HepG2 (cell line): ENCODE results near the gene CAMK1D. TPM values are rescaled to one million over a fixed set of nuclear protein-coding genes. Genes with fewer than 3 reads are reported as not detected.

Experiments used
- ATAC-seq: fragments of 200-7000 bp; cut with Tn5 transposase; 3 replicates; pipeline ENCODE4 v1.9.1; 2020; ENCODE audit warnings: mild to moderate bottlenecking, moderate library complexity
- BruUV-seq: library from RNA; stranded (reverse); fragments of 400-500 nt; replicated peaks from 2 replicates; lab custom pipeline; 2021; lab: Mats Ljungman, UMichigan
- CTCF ChIA-PET: fragments of 300-600 bp; formaldehyde crosslinking; extraction: SDS; loops from one replicate; lab custom pipeline; 2021; ENCODE audit warnings: low total read pairs, inconsistent platforms, low intra/inter-chr PET ratio; lab: Yijun Ruan, JAX
- POLR2A ChIA-PET: fragments of 350-600 bp; sonication (Branson Sonifier 250); formaldehyde crosslinking; loops from one replicate; lab custom pipeline; 2020; ENCODE audit warnings: antibody characterized with exemption, inconsistent platforms; lab: Yijun Ruan, JAX
- DNase-seq: peaks from one replicate; pipeline ENCODE4 v3.0.0-alpha.2; 2015; ENCODE audit warnings: low spot score
- FAIRE-seq: peaks from 3 replicates; lab custom pipeline; 2011; peaks lifted over from hg19 to GRCh38; lab: Jason Lieb, UNC
- H2AFZ ChIP-seq: one replicate; pipeline ENCODE4 v1.6.1; 2011; ENCODE audit warnings: low read length, inconsistent platforms
- H3K27ac ChIP-seq: fragments of 300-600 bp; 3 replicates; pipeline ENCODE4 v1.8.0; 2011; ENCODE audit warnings: mixed run types, mild to moderate bottlenecking, mixed read lengths, low read length, inconsistent platforms; ENCODE audit not compliant: insufficient read depth; ENCODE audit errors: extremely low read length
- H3K27me3 ChIP-seq, 2 experiments: fragments of 200-600 bp in 1 of 2; 2 replicates in 1 of 2; 3 replicates in 1 of 2; pipeline versions ENCODE4 v1.6.0 to v1.8.0; 2011; ENCODE audit warnings: low read length in 2 of 2, mild to moderate bottlenecking in 2 of 2, moderate library complexity in 2 of 2, inconsistent platforms in 1 of 2; ENCODE audit not compliant: insufficient read depth in 2 of 2, control insufficient read depth in 1 of 2
- H3K36me3 ChIP-seq, 2 experiments: fragments of 200-600 bp in 1 of 2; replicated peaks in 1 of 2; 2 replicates in 1 of 2; 3 replicates in 1 of 2; pipeline versions ENCODE4 v1.5.1 to v1.8.0; 2011; ENCODE audit warnings: low read length in 2 of 2, inconsistent platforms in 1 of 2; ENCODE audit not compliant: insufficient read depth in 2 of 2, control insufficient read depth in 1 of 2
- H3K4me1 ChIP-seq: 2 replicates; pipeline ENCODE4 v1.5.1; 2012; ENCODE audit warnings: low read length, inconsistent platforms; ENCODE audit not compliant: insufficient read depth
- H3K4me2 ChIP-seq: 2 replicates; pipeline ENCODE4 v1.6.0; 2011; ENCODE audit warnings: low read depth, low read length, inconsistent platforms
- H3K4me3 ChIP-seq, 3 experiments: fragments of 200-600 bp in 1 of 3; sonication (generic), shearing (Covaris generic) in 1 of 3; replicated peaks in 1 of 3; 2 replicates each; pipeline ENCODE4 v1.5.1; 2011 to 2016; ENCODE audit warnings: low read length in 3 of 3, inconsistent platforms in 2 of 3, low read depth in 2 of 3, mild to moderate bottlenecking in 2 of 3, control low read depth in 1 of 3, mixed read lengths in 1 of 3; ENCODE audit not compliant: insufficient read depth in 1 of 3
- H3K79me2 ChIP-seq: one replicate; pipeline ENCODE4 v1.6.1; 2011; ENCODE audit warnings: low read length, inconsistent platforms; ENCODE audit not compliant: insufficient read depth
- H3K9ac ChIP-seq: 2 replicates; pipeline ENCODE4 v1.6.0; 2011; ENCODE audit warnings: mild to moderate bottlenecking, low read depth, low read length, inconsistent platforms; ENCODE audit not compliant: insufficient read depth
- H3K9me3 ChIP-seq: 2 replicates; pipeline ENCODE4 v1.5.1; 2012; ENCODE audit warnings: mild to moderate bottlenecking, low read length
- H4K20me1 ChIP-seq: 2 replicates; pipeline ENCODE4 v1.6.0; 2011; ENCODE audit warnings: inconsistent platforms, mild to moderate bottlenecking, low read length, moderate library complexity; ENCODE audit not compliant: insufficient read depth
- ASH2L ChIP-seq: fragments of 300-600, 200-600 bp; sonication (generic); IDR thresholded peaks from 2 replicates; pipeline ENCODE4 v1.7.0; 2017; ENCODE audit warnings: low read depth, mild to moderate bottlenecking, moderate library complexity, mixed read lengths, low read length; ENCODE audit not compliant: insufficient read length
- CHD4 ChIP-seq: fragments of 200-600 bp; sonication (generic); IDR thresholded peaks from 2 replicates; pipeline ENCODE4 v1.7.0; 2017; ENCODE audit warnings: mild to moderate bottlenecking, low read length, borderline replicate concordance
- DNMT3B ChIP-seq: conservative IDR thresholded peaks from 2 replicates; pipeline ENCODE4 v1.6.1; 2016; ENCODE audit warnings: missing biosample characterization, control low read depth
- FOSL1 ChIP-seq: sonication (generic); formaldehyde crosslinking; IDR thresholded peaks from 2 replicates; pipeline ENCODE4 v1.9.0; 2021; ENCODE audit warnings: missing genetic modification reagents, borderline replicate concordance
- GABPB1 ChIP-seq: IDR thresholded peaks from 2 replicates; pipeline ENCODE4 v1.6.1; 2016; ENCODE audit warnings: mild to moderate bottlenecking, missing genetic modification reagents, moderate library complexity, missing compliant biosample characterization
- NCOA2 ChIP-seq: sonication (generic); formaldehyde crosslinking; IDR thresholded peaks from 2 replicates; pipeline ENCODE4 v1.8.0; 2022; ENCODE audit warnings: inconsistent platforms
- SMAD3 ChIP-seq: sonication (generic); formaldehyde crosslinking; IDR thresholded peaks from 2 replicates; pipeline ENCODE4 v1.4.0; 2020; ENCODE audit warnings: missing genetic modification reagents
- SNRNP70 ChIP-seq: fragments of 200-400 bp; formaldehyde crosslinking; IDR thresholded peaks from 2 replicates; pipeline ENCODE4 v1.6.1; 2017; ENCODE audit warnings: mild to moderate bottlenecking, low read depth, low read length, moderate library complexity
- ZC3H4 ChIP-seq: sonication (generic); formaldehyde crosslinking; IDR thresholded peaks from 2 replicates; pipeline ENCODE4 v1.4.0; 2020; ENCODE audit warnings: missing genetic modification reagents, borderline replicate concordance
- ZSCAN25 ChIP-seq: sonication (generic); formaldehyde crosslinking; IDR thresholded peaks from 2 replicates; pipeline ENCODE4 v1.8.0; 2022; ENCODE audit warnings: mild to moderate bottlenecking, missing genetic modification reagents
- WGBS: methylation state at CpG from one replicate; pipeline ENCODE4 v1.1.6; 2017; ENCODE audit warnings: low lambda C conversion rate; 5-methylcytosine and 5-hydroxymethylcytosine counted together
- in situ Hi-C: cut with HindIII; loops from 2 replicates; pipeline ENCODE4 v1.10.0; 2017; ENCODE audit warnings: low pct_unique_long_range_greater_than_20kb; ENCODE audit not compliant: extremely low pct_ligation_motif_present
- intact Hi-C: fragments of 100-400 bp; cut with micrococcal nuclease; formaldehyde crosslinking; loops from one replicate; pipeline ENCODE4 v1.10.0; 2022; ENCODE audit not compliant: unreplicated experiment
- polyA plus RNA-seq, 8 experiments: library from polyadenylated mRNA; depleted of rRNA in 3 of 8; stranded (reverse) in 7 of 8; unstranded in 1 of 8; fragments of >200 nt; fragmentation: Illumina TruSeq in 4 of 8; extraction: Trizol in 4 of 8; gene quantifications; 2 replicates each; pipeline versions ENCODE4 v1.2.1 to v1.2.3, GENCODE V29; 2011 to 2016; ENCODE audit warnings: low read depth in 4 of 8, missing spikeins in 1 of 8, mixed read lengths in 1 of 8; ENCODE audit not compliant: insufficient read depth in 1 of 8
- total RNA-seq, 5 experiments: library from RNA; depleted of rRNA; stranded (reverse); fragments of >200 nt; fragmentation: Illumina TruSeq; extraction: Trizol; gene quantifications; 2 replicates each; pipeline ENCODE4 v1.2.3, GENCODE V29; 2016; ENCODE audit warnings: low read depth in 1 of 5
- TF ChIP-seq, protein P1 (sequence below): sonication (generic); formaldehyde crosslinking; IDR thresholded peaks from 2 replicates; pipeline ENCODE4 v1.5.0; 2020; ENCODE audit warnings: mild to moderate bottlenecking, missing genetic modification reagents
- TF ChIP-seq, protein P2 (sequence below): sonication (generic); formaldehyde crosslinking; IDR thresholded peaks from 2 replicates; pipeline ENCODE4 v1.5.0; 2020; ENCODE audit warnings: missing genetic modification reagents, mild to moderate bottlenecking, borderline replicate concordance
- TF ChIP-seq, protein P3 (sequence below): sonication (generic); formaldehyde crosslinking; IDR thresholded peaks from 2 replicates; pipeline ENCODE4 v1.4.0; 2020; ENCODE audit warnings: missing genetic modification reagents
- TF ChIP-seq, protein P4 (sequence below): sonication (generic); formaldehyde crosslinking; conservative IDR thresholded peaks from 2 replicates; pipeline ENCODE4 v1.8.1; 2023; ENCODE audit warnings: missing genetic modification reagents

CAMK1D gene
- total and polyA plus RNA-seq, 2 of the 13 experiments (the other 11 are each of a cell fraction or from before 2014, with no cell fraction given), result under 0.01 TPM; not detected in 1

DNA sequence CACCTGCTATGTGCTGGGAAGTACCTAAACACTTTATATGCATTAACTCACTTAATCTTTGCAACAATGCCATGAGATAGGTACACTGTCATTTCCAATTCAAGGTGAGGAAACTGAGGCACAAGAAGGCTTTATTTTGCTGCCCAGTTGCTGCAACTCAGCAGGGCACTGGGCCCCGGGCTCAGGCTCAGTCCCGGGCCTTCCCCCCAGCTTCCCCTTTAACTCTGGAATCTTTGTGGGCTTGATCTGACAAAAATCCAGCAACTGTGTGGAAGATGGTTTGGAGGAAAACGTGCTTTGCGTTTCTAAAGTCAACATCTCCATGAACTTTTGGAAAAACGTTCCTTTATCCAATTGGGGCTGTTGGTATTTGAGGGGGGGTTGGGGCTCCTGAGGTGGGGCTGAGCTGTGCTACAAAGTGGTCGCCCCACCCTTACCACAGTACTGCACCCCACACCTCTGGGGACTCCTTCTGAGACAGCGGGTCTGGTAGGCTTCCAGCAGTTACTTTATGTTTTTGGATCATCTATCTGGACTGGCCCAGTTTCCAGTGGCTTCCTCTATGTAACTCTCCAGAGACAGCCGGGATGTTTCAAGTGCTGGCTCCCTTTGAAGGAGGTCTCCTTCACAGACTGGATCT, 40.5 kb upstream of the CAMK1D start:
- in situ Hi-C loops (no loop called here), intact Hi-C loops (no loop called here)
- 23% methylated on average over 7 of the region's 8 CpGs for WGBS
- H3K4me2 ChIP-seq, result no peak overlapping the region
- ChIA-PET CTCF (no interaction called here), POLR2A (no interaction called here)
- no peak for TF ChIP-seq ASH2L
- TF ChIP-seq ZSCAN25 (CRISPR knock-in tag), result no peak
- TF ChIP-seq, protein P1, sequence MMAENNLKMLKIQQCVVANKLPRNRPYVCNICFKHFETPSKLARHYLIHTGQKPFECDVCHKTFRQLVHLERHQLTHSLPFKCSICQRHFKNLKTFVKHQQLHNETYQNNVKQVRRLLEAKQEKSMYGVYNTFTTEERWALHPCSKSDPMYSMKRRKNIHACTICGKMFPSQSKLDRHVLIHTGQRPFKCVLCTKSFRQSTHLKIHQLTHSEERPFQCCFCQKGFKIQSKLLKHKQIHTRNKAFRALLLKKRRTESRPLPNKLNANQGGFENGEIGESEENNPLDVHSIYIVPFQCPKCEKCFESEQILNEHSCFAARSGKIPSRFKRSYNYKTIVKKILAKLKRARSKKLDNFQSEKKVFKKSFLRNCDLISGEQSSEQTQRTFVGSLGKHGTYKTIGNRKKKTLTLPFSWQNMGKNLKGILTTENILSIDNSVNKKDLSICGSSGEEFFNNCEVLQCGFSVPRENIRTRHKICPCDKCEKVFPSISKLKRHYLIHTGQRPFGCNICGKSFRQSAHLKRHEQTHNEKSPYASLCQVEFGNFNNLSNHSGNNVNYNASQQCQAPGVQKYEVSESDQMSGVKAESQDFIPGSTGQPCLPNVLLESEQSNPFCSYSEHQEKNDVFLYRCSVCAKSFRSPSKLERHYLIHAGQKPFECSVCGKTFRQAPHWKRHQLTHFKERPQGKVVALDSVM, result no peak
- TF ChIP-seq, protein P2, sequence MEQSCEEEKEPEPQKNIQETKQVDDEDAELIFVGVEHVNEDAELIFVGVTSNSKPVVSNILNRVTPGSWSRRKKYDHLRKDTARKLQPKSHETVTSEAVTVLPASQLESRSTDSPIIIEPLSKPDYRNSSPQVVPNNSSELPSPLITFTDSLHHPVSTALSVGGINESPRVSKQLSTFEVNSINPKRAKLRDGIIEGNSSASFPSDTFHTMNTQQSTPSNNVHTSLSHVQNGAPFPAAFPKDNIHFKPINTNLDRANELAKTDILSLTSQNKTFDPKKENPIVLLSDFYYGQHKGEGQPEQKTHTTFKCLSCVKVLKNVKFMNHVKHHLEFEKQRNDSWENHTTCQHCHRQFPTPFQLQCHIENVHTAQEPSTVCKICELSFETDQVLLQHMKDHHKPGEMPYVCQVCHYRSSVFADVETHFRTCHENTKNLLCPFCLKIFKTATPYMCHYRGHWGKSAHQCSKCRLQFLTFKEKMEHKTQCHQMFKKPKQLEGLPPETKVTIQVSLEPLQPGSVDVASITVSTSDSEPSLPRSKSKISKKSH (CRISPR knock-in tag), result no peak
- TF ChIP-seq FOSL1, result no peak
- no peak for TF ChIP-seq CHD4
- TF ChIP-seq NCOA2 (CRISPR knock-in tag), result no peak
- TF ChIP-seq, protein P3, sequence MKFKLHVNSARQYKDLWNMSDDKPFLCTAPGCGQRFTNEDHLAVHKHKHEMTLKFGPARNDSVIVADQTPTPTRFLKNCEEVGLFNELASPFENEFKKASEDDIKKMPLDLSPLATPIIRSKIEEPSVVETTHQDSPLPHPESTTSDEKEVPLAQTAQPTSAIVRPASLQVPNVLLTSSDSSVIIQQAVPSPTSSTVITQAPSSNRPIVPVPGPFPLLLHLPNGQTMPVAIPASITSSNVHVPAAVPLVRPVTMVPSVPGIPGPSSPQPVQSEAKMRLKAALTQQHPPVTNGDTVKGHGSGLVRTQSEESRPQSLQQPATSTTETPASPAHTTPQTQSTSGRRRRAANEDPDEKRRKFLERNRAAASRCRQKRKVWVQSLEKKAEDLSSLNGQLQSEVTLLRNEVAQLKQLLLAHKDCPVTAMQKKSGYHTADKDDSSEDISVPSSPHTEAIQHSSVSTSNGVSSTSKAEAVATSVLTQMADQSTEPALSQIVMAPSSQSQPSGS (CRISPR knock-in tag), result no peak
- TF ChIP-seq ZC3H4 (CRISPR knock-in tag), result no peak
- TF ChIP-seq SNRNP70, result no peak
- TF ChIP-seq DNMT3B (CRISPR knock-in tag), result no peak
- TF ChIP-seq, protein P4, sequence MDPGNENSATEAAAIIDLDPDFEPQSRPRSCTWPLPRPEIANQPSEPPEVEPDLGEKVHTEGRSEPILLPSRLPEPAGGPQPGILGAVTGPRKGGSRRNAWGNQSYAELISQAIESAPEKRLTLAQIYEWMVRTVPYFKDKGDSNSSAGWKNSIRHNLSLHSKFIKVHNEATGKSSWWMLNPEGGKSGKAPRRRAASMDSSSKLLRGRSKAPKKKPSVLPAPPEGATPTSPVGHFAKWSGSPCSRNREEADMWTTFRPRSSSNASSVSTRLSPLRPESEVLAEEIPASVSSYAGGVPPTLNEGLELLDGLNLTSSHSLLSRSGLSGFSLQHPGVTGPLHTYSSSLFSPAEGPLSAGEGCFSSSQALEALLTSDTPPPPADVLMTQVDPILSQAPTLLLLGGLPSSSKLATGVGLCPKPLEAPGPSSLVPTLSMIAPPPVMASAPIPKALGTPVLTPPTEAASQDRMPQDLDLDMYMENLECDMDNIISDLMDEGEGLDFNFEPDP (CRISPR knock-in tag), result no peak
- no peak for TF ChIP-seq GABPB1
- no peak for TF ChIP-seq SMAD3 (CRISPR knock-in tag)
- no TSS peak for BruUV-seq
- H3K36me3 ChIP-seq, result no peaks in the 10 kb centered on the region
- H3K4me3 ChIP-seq, result no peak overlapping the region
- no peaks in the 10 kb centered on the region; a peak in 1 of 5 replicates for H3K27me3 ChIP-seq
- H2AFZ ChIP-seq, result no peak overlapping the region
- H3K9ac ChIP-seq, result no peak overlapping the region
- DNase-seq (no peak), ATAC-seq (no peak), FAIRE-seq (no peak)
- H4K20me1 ChIP-seq, result no peaks in the 10 kb centered on the region
- no peaks in the 10 kb centered on the region for H3K79me2 ChIP-seq
- no peak overlapping the region for H3K27ac ChIP-seq
- H3K9me3 ChIP-seq, result no peaks in the 10 kb centered on the region
- no peaks in the 10 kb centered on the region for H3K4me1 ChIP-seq
